NCI-H2227 (cell line): Measurements from ENCODE around the gene COPZ2.
"Not testable (repeated sequence)": the region's sequence is repeated elsewhere in the genome, so short reads cannot be mapped to it uniquely, and the experiment has no call there.

Experiments used
- DNase-seq: peaks from one replicate; lab custom pipeline; 2025; ENCODE audit not compliant: unreplicated experiment; lab: John Stamatoyannopoulos, UW

The COPZ2 gene, protein sequence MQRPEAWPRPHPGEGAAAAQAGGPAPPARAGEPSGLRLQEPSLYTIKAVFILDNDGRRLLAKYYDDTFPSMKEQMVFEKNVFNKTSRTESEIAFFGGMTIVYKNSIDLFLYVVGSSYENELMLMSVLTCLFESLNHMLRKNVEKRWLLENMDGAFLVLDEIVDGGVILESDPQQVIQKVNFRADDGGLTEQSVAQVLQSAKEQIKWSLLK

DNA sequence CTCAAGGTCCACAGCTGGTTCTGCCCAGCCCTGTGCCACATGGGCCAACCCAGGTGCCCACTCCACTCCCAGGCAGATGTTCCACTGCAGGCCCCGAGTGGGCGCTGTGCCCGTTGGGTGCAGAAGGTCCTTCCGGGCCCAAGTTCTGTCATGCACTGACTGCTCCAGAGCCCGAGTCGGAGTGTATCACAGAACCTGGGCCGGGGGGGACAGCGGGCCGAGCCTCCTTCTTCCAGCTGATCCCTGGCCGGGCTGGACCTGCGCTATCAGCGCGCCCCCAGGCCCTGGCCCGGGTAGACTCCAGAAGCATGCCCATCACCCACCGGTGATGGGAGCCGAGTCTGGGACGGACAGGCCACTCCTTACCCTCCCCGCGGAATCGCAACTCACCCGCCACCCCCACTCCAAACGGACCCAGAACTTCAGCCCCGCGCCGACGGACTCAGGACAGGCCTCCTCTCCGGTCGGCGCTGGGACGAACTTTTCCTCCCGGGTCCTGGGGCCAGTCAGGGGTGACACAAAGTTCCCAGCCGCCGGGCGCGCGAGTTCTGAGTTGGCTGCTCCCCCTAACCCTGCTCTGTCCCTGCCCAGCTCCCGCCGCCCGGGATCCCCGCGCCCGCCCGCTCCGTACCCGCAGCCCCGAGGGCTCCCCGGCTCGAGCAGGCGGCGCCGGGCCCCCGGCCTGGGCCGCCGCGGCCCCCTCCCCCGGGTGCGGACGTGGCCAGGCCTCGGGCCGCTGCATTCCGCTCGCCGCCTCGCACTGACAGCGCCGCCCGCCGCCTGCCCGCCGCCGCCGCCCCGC, at the start of gene COPZ2:
Gene COPZ2, minus strand, starts transcription at position 762 of the 802 bp plus-strand sequence. Its CDS starts 20 bp downstream, at position 742.
- peak; percentile 31 for DNase-seq

DNA sequence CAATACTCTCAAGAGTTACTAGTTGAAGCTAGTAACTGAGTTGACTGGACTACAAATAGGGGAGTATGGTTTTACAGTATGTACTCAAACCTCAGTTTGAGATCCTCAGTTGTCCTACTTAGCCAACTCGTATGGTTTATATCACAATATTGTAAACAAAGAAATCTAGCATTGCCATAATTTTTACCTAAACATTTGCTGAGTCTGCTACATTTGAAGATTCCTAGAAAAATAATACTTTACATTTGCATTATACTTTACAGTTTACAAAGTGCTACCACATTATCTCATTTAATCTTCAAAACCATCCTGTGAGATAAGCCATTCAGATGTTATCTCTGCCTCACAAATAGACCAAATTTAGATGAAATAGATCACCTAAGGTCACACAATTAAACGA, 47.3 kb upstream of the COPZ2 start:
- no peak for DNase-seq

DNA sequence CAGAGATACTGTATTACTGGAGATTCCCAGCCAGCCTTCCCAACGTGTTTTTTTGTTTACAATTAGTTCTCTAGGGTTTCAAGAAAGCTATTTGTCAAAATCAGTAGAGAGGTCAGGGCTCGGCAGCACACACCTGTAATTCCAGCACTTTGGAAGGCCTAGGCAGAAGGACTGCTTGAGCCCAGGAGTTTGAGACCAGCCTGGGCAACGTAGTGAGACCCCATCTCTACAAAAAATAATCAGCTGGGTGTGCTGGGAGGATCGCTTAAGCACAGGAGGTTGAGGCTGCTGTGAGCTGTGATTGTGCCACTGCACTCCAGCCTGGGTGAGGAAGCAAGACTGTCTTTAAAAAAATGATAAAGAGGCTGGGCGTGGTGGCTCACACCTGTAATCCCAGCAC, 44.3 kb upstream of the COPZ2 start:
- no peak for DNase-seq

DNA sequence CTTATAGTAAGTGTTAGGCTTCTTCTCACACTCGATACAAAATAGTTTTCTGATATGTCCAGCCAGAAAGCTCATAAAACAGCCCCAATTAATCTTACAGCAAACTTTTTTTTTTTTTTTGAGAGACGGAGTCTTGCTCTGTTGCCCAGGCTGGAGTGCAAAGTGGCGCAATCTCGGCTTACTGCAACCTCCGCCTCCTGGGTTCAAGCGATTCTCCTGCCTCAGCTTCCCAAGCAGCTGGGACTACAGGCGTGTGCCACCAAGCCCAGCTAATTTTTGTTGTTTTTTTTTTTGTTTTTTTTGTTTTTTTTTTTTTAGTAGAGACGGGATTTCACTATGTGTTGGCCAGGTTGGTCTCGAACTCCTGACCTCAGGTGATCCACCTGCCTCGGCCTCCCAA, 39.6 kb upstream of the COPZ2 start:
- not testable (repeated sequence) for DNase-seq

DNA sequence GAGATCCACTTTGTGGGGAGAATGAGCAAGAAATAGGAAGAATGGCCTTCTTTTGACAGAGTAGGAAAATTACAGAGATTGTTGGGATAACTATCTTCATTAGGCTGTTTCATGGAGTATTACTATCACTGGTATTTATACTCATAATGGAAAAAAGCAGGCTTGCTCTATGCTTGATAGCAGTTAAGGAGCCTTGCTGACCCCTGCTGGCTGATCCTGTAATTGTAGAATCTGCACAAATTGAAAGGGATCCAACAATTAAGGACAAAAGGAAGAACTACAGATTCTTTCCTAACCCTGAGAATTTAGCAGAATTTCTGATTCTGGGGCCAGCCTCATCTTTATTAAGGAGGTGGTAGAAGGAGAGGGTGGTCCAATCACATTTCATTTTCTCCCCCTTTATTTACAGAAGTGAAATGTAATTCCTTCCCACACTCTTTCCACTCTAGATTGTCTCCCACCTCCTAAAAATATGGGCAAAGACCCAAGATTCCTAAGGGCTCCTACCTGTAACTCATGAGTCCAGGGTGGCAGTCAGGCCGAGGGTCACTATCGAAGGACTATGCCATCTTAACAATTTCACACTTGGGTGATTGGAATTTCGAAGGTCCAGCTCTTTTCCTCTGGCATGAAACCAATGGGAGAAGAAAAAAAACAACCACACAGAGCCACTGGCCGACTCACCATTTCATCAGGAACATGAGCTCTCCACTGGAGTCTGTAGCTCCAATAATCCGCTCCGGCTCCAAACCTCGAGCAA, 36.9 kb upstream of the COPZ2 start:
- peak; percentile 83 for DNase-seq

DNA sequence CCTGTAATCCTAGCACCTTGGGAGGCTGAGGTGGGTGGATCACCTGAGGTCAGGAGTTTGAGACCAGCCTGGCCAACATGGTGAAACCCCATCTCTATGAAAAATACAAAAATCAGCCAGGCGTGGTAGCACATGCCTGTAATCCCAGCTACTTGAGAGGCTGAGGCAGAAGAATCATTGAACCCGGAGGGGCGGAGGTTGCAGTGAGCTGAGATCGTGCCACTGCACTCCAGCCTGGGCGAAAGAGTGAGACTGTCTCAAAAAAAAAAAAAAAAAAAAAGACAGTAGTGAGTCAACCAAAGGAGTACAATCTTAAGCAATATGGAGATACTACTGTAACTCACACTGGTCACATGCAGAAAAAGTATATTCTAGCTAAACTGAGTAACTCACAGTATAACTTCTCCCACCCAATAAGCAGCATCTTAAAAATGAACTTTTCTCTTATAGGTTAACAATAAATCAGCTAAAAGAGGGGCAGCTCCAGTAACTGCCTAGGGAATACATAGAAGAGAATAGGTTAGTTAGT, 36.0 kb upstream of the COPZ2 start:
- DNase-seq = not testable (repeated sequence)

DNA sequence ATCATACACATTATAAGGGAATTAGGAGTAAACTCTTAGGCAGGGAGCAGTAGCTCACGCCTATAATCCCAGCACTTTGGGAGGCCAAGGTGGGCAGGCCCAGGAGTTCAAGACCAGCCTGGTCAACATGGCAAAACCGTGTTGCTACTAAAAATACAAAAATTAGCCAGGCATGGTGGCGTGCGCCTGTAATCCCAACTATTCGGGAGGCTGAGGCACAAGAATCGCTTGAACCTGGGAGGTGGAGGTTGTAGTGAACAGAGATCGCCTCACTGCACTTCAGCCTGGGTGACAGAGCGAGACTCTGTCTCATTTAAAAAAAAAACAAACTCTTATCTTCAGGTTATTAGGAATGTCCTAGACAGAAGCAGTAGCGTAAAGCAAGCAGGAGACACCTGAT, 35.2 kb upstream of the COPZ2 start:
- DNase-seq = not testable (repeated sequence)

DNA sequence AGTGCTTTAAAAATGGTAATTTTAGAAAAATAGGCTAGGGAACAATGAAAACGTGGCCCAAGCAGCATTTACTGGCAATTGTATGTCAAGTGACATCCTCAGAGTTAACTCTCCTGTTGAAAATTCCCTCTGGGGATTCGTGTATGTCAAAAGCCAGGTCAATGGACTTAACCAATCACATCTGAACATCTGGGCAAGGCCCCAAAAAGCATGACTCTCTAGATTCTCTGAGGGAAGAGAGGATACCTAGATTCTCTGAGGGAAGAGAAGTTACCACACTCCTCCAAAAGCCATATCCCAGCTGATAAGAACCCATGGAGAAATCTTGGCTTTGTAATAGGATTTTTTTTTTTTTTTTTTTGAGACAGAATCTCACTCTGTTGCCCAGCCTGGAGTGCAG, 34.1 kb upstream of the COPZ2 start:
- DNase-seq = no peak

DNA sequence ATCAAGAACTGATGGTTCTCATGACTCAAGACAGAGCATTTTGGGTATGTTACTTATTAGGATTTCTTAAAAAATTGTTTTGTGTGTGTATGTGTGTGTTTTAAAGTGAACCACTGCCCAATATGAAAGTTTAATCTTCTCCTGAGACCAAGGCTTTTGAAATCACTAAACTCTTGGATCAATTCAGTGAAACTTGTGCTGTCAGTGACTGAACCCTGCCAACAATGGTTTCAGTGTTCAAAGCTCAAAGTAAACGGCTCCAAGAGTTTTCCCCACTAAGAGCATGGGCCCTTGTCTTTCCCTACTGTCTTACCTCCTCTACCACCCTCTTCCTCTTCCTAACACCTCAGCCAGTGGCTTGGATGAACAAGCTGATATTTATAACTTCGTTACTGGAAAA, 32.6 kb upstream of the COPZ2 start:
- no peak for DNase-seq

DNA sequence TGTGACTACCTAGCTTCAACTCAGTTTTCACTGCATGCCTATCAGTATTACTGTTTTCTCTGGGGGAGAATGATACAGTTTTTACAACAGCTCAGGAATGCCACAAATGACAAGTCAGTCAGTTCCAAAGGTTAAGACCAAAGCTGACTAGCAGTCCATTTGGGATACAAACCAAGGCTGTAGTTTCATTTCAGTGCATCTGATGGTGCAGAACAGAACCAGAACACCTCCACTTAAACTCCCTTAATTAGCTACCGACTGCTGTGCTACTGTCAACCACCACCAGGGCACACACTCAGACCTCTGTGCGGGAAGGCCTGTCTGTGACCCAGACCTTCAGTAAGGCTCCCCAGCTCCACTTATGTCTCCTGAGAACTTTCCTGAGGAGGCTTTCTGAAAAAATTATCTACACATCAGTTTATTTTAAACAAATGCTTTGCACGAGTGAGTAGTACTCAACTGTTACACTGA, 30.9 kb upstream of the COPZ2 start:
- no peak for DNase-seq

DNA sequence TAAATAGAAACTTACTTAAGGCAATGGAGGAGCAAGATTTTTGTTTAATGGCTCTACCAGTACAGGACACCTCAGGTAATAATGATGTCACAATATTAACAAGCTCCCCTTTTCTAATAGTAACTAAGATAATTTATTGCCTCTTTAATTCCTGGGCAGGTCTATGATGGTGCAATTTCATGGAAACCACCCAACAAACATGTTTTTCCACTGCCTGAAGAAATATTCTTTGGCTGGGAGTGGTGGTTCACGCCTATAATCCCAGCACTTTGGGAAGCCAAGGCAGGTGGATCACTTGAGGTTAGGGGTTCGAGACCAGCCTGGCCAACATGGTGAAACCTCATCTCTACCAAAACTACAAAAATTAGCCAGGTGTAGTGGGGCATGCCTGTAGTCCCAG, 30.2 kb upstream of the COPZ2 start:
- DNase-seq = not testable (repeated sequence)

DNA sequence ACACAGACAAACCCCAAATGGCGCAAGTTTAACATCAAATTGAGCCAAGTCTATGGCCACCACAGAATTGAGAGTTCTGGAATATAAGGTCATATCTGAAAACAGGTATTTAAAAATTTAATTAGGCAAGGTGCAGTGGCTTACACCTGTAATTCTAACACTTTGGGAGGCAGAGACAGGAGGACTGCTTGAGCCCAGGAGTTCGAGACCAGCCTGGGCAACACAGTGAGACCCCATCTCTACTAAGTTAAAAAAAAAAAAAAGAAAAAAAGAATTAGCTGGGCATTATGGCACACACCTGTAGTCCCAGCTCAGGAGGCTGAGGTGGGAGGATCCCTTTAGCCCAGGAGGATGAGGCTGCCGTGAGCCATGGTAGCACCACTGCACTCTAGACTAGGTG, 29.6 kb upstream of the COPZ2 start:
- no peak for DNase-seq

DNA sequence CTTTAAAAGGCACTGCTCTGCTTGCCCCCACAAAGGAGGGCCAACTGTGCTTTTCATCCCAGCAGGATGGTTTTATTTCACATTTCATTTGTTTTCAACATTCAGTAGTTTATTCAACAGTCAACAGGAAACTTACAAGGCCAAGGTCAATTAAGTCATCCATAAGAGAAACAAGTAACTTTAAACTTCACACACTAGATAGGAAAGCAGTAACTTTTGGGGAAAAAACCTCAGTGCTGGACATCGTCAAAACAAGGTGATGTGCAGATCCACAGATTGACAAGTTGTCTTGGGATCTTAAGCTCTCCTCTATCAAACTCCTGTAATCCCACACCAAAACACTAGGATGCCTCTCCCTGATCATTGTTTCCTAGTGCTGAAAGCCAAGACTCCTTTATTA, 29.1 kb upstream of the COPZ2 start:
- DNase-seq = no peak

DNA sequence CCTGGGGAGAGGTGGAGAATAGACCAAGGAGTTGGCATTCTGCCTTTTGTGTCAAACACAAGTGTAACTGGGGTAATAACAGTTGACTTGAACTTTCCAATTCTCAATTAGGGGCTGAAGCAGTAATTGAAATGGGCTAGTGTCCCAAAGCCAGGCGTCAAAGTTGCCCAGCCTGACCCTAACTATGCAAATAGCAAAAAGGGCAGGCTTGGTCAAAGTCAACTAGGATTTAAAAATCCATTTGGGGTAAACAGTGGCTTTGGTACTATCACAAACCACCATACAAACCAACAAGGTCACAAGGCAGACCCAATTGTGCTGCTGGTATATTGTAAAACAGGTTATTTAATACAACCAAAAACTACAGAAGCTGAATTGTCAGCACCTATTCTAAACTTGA, 28.6 kb upstream of the COPZ2 start:
- DNase-seq = no peak

DNA sequence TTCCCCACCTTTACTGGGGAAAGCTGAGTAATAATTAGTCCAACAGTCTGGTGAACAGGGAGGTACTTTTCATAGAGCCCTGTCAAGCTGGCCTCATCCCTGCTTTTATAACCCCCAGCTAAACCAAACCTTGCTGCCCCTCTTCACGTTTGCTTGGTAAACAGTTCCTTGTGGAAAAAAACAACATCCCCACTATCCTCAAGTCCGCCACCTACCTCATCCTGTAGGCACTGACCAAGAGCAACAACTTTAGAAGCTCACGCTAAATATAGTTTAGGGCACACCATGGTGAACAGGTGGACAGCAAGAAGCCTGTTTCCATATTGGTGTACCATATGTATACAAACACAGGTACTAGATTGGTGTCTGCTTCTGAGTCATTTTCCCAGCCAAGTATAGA, 27.0 kb upstream of the COPZ2 start:
- no peak for DNase-seq

DNA sequence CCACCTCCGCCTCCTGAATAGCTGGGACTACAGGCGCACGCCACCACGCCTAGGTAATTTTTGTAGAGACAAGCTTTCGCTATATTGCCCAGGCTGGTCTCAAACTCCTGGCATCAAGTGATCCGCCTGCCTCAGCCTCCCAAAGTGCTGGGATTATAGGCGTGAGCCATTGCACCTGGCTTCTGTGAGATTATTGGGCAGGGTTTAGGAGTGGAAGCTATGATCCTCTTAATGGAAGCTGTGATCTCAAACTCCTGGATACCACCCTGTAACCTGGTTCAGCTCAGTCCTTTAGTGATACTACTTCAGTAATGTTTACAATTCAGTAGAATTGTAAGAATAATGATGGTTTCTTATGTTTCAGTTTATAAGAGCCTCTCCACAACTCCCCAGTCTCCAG, 24.7 kb upstream of the COPZ2 start:
- no peak for DNase-seq

DNA sequence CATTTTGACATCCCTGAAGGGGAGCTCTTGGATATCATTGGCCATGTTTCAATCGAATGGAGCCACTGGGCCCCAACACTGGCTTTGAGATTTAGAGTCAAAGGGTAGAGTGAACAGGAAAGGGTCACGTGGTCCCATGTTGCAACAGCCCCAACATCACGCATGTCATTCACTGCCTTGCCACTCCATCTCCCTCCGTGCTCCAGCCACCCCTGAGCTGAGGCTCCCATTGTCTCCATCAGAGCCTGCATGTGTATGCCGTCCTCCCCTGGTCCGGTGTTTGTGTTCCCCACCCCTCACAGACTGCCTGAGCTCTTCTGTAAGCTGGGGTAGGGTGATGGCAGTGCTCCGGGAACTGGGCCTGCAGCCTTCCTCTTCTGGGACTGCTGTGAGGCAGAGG, 22.7 kb upstream of the COPZ2 start:
- no peak for DNase-seq

DNA sequence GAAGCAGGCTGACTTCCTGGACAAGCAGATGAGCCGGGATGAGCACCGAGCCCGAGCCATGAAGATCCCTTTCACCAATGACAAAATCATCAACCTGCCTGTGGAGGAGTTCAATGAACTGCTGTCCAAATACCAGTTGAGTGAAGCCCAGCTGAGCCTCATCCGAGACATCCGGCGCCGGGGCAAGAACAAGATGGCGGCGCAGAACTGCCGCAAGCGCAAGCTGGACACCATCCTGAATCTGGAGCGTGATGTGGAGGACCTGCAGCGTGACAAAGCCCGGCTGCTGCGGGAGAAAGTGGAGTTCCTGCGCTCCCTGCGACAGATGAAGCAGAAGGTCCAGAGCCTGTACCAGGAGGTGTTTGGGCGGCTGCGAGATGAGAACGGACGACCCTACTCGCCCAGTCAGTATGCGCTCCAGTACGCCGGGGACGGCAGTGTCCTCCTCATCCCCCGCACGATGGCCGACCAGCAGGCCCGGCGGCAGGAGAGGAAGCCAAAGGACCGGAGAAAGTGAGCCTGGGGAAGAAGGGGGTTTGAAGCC, 21.6 kb upstream of the COPZ2 start:
- no peak for DNase-seq

DNA sequence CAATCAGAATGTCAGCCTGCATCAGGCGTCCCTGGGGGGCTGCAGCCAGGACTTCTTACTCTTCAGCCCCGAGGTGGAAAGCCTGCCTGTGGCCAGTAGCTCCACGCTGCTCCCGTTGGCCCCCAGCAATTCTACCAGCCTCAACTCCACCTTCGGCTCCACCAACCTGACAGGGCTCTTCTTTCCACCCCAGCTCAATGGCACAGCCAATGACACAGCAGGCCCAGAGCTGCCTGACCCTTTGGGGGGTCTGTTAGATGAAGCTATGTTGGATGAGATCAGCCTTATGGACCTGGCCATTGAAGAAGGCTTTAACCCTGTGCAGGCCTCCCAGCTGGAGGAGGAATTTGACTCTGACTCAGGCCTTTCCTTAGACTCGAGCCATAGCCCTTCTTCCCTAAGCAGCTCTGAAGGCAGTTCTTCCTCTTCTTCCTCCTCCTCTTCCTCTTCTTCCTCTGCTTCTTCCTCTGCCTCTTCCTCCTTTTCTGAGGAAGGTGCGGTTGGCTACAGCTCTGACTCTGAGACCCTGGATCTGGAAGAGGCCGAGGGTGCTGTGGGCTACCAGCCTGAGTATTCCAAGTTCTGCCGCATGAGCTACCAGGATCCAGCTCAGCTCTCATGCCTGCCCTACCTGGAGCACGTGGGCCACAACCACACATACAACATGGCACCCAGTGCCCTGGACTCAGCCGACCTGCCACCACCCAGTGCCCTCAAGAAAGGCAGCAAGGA, 21.0 kb upstream of the COPZ2 start:
- DNase-seq = no peak

DNA sequence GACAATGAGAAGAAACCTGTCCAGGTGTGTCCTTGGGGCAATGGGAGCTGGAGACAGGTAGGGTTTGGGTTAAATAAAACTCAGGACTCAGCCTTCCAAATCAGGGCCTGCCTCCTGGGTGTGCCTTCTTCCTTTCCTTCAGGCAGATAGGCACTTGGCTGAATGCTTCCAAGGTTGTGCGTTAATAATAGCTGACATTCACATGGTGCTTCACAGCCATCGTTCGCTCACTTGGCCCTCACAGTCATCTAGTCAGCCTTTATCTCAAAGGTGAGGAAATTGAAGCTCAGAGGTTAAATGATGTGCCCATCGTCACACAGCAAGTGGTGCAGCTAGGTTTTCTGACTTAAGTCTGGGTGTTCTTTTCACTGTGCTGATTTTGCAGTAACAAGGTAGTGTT, 20.0 kb upstream of the COPZ2 start:
- DNase-seq = no peak

DNA sequence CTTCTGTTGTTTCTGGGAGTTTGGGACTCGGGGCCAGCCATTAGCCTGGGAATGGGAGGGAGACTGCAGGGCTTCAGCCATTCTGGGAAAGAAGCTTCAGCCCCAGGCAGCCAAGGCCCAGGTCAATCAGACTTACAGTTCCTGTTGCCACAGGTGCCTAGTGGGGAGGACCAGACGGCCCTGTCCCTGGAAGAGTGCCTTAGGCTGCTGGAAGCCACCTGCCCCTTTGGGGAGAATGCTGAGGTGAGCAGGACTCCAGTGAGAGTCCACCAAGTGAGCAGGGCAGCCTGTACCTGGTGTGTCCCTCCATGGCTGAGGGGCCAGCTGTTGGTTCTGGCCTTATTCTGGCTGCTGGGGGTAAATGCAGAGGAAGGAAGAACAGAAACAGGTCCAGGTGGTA, 19.3 kb upstream of the COPZ2 start:
- no peak for DNase-seq
